HG03558 (cell line): ENCODE measurements around the gene FGGY.
"Not testable (repeated sequence)": the region's sequence is repeated elsewhere in the genome, so short reads cannot be mapped to it uniquely, and the experiment has no call there.

ENCODE experiments used
- ATAC-seq: cut with Tn5 transposase; IDR thresholded peaks from one replicate; pipeline ENCODE4 v1.9.1; 2021; ENCODE audit warnings: moderate number of reproducible peaks; ENCODE audit not compliant: unreplicated experiment; ENCODE audit errors: extremely low read depth

FGGY gene

GRCh38 chr1:59653142-59653958 lies 356.5 kb downstream of the FGGY start:
- not testable (repeated sequence) for ATAC-seq

- no peak for ATAC-seq
Measured at GRCh38 chr1:59653968-59654367, 357.1 kb downstream of the FGGY start.

GRCh38 chr1:59657873-59658465 lies 361.1 kb downstream of the FGGY start:
- no peak for ATAC-seq

- ATAC-seq: no peak
Measured at GRCh38 chr1:59664166-59664565, 367.3 kb downstream of the FGGY start.

GRCh38 chr1:59666106-59666505 lies 369.2 kb downstream of the FGGY start:
- no peak for ATAC-seq

- ATAC-seq: no peak
Measured at GRCh38 chr1:59667020-59667419, 370.1 kb downstream of the FGGY start.

GRCh38 chr1:59669752-59670312 lies 372.9 kb downstream of the FGGY start:
- no peak for ATAC-seq

- no peak for ATAC-seq
Measured at GRCh38 chr1:59670662-59671061, 373.8 kb downstream of the FGGY start.

- no peak for ATAC-seq
Measured at GRCh38 chr1:59671066-59671952, 374.4 kb downstream of the FGGY start.

- no peak for ATAC-seq
Measured at GRCh38 chr1:59671953-59672305, 375.0 kb downstream of the FGGY start.

GRCh38 chr1:59672851-59673572 lies 376.1 kb downstream of the FGGY start:
- ATAC-seq: no peak

- no peak for ATAC-seq
Measured at GRCh38 chr1:59673573-59674450, 376.9 kb downstream of the FGGY start.

GRCh38 chr1:59674595-59674994 lies 377.7 kb downstream of the FGGY start:
- ATAC-seq: no peak

- ATAC-seq: no peak
Measured at GRCh38 chr1:59675936-59676335, 379.0 kb downstream of the FGGY start.

GRCh38 chr1:59678040-59678439 lies 381.1 kb downstream of the FGGY start:
- no peak for ATAC-seq

GRCh38 chr1:59678493-59679228 lies 381.8 kb downstream of the FGGY start:
- no peak for ATAC-seq

GRCh38 chr1:59680044-59680443 lies 383.1 kb downstream of the FGGY start:
- no peak for ATAC-seq

- ATAC-seq: no peak
Measured at GRCh38 chr1:59682396-59683080, 385.6 kb downstream of the FGGY start.
